Measurements from ENCODE around the gene TMEM44. TPM values are rescaled to one million over a fixed set of nuclear protein-coding genes. Genes with fewer than 3 reads are reported as not detected.
A peak's percentile ranks its signal among the peaks of the same experiment; 100 is the strongest.

TMEM44 gene
- total RNA-seq, 1 donor from 2014 or later: 10.4 TPM

DNA sequence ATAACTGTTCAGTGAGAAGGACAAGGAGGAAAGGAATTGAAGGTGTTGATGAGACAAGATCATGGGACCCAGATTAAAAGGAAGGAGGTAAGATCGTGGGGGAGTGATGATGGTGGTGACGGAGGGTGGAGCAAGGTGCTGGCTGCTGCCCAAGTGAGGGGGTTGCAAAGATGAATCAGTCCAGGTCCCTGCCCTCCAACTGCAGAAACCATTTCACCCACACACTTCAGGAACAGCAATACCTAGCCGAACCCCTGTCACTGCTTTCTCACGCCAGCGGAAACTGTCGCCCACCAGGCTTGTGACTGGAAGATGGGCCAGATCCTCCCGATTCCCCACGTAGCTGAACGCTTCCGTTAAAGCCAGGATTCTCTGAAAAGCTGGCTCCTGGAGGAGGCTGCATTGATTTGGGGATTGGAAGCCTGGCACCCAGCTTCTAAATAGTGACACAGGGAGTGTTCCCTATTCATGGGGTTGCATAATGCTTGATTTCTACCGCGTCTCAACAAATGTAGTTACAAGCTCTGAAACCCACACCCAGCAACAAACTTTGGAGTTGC, 41.9 kb upstream of the TMEM44 start:
- H3K4me1 Mint-ChIP-seq: peaks cover 9% of the 10 kb centered on the region
- Histone ChIP-seq H3K9me3 (ENCODE audit: low read depth) (no peaks in the 10 kb centered on the region), H3K4me1 (peaks cover 7% of the 10 kb centered on the region), H3K4me3 (no peak overlapping the region), H3K79me2 (ENCODE audit: low read depth) (peaks cover 18% of the 10 kb centered on the region), H4K20me1 (ENCODE audit: low read depth) (no peaks in the 10 kb centered on the region), H3K27me3 (peaks cover 40% of the 10 kb centered on the region), H3K36me3 (no peaks in the 10 kb centered on the region), H3K4me2 (no peak overlapping the region), H3F3A (ENCODE audit: low read depth) (peaks cover 5% of the 10 kb centered on the region), H3K9ac (no peak overlapping the region), H2AFZ (replicated peaks) (peak overlapping the region; percentile 61), H3K27ac (no peak overlapping the region)
- peaks cover 17% of the 10 kb centered on the region for H3K27me3 Mint-ChIP-seq (ENCODE audit: insufficient read depth, low read depth)
- no peak for DNase-seq (ENCODE audit: low spot score)
- H3K27ac Mint-ChIP-seq: no peak overlapping the region
- H3K9me3 Mint-ChIP-seq: no peaks in the 10 kb centered on the region
- peak overlapping the region; percentile 21 for H3K4me3 Mint-ChIP-seq
- no peak for TF ChIP-seq EZH2 (IDR thresholded peaks at IDR 0.05)
- no peak for TF ChIP-seq EZH2phosphoT487 (IDR thresholded peaks at IDR 0.05)
- TF ChIP-seq, protein P1, sequence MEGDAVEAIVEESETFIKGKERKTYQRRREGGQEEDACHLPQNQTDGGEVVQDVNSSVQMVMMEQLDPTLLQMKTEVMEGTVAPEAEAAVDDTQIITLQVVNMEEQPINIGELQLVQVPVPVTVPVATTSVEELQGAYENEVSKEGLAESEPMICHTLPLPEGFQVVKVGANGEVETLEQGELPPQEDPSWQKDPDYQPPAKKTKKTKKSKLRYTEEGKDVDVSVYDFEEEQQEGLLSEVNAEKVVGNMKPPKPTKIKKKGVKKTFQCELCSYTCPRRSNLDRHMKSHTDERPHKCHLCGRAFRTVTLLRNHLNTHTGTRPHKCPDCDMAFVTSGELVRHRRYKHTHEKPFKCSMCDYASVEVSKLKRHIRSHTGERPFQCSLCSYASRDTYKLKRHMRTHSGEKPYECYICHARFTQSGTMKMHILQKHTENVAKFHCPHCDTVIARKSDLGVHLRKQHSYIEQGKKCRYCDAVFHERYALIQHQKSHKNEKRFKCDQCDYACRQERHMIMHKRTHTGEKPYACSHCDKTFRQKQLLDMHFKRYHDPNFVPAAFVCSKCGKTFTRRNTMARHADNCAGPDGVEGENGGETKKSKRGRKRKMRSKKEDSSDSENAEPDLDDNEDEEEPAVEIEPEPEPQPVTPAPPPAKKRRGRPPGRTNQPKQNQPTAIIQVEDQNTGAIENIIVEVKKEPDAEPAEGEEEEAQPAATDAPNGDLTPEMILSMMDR (IDR thresholded peaks at IDR 0.05): no peak
- no peaks in the 10 kb centered on the region for H3K36me3 Mint-ChIP-seq

DNA sequence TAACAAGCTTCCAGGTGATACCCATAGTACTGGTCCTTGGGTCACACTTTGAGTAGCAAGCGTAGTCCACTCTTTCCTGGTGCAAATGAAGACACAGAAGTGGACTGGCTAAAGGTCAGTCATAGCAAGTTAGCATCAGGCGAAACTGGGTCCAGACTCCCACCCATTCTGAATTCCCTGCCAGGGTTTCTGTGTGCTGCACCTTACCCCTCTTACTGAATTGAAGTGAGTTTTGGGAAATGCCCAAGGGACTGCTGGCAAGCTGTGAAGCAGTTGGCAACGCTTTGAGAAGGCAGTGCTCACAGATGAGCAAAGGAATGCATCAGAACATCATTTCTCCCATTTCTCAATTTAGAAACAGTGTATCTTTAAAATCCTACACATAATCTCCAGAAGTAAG, 40.5 kb upstream of the TMEM44 start:
- Histone ChIP-seq H3K36me3 (no peaks in the 10 kb centered on the region), H4K20me1 (ENCODE audit: low read depth) (no peaks in the 10 kb centered on the region), H3K4me2 (no peak overlapping the region), H3K27me3 (peaks cover 40% of the 10 kb centered on the region), H3K4me3 (no peak overlapping the region), H3K79me2 (ENCODE audit: low read depth) (peaks cover 32% of the 10 kb centered on the region), H3F3A (ENCODE audit: low read depth) (peaks cover 5% of the 10 kb centered on the region), H3K4me1 (peaks cover 7% of the 10 kb centered on the region), H2AFZ (replicated peaks) (no peak overlapping the region), H3K27ac (no peak overlapping the region), H3K9ac (no peak overlapping the region), H3K9me3 (ENCODE audit: low read depth) (no peaks in the 10 kb centered on the region)
- Mint-ChIP-seq H3K4me1 (peaks cover 9% of the 10 kb centered on the region), H3K9me3 (no peaks in the 10 kb centered on the region), H3K4me3 (peak overlapping the region; percentile 63), H3K27ac (no peak overlapping the region), H3K27me3 (ENCODE audit: insufficient read depth, low read depth) (peaks cover 14% of the 10 kb centered on the region), H3K36me3 (no peaks in the 10 kb centered on the region)
- no peak for DNase-seq (ENCODE audit: low spot score)
- TF ChIP-seq EZH2 (IDR thresholded peaks at IDR 0.05): no peak
- TF ChIP-seq EZH2phosphoT487 (IDR thresholded peaks at IDR 0.05): no peak

- peak overlapping the region; percentile 99 for H2AFZ ChIP-seq (replicated peaks)
These were observed 39.7 kb upstream of the TMEM44 start for GRCh38 chr3:194672876-194673275.

More at GRCh38 chr3:194672876-194673275, 39.7 kb upstream of the TMEM44 start:
- Mint-ChIP-seq H3K36me3 (no peaks in the 10 kb centered on the region), H3K4me3 (peak overlapping the region; percentile 99), H3K27me3 (ENCODE audit: insufficient read depth, low read depth) (peaks cover 12% of the 10 kb centered on the region), H3K4me1 (peaks cover 9% of the 10 kb centered on the region), H3K27ac (no peak overlapping the region), H3K9me3 (no peaks in the 10 kb centered on the region)
- no peaks in the 10 kb centered on the region for H4K20me1 ChIP-seq (ENCODE audit: low read depth)
- peaks cover 40% of the 10 kb centered on the region for H3K27me3 ChIP-seq
- H3K27ac ChIP-seq: no peak overlapping the region
- H3K9me3 ChIP-seq (ENCODE audit: low read depth): no peaks in the 10 kb centered on the region
- H3K36me3 ChIP-seq: no peaks in the 10 kb centered on the region
- H3K79me2 ChIP-seq (ENCODE audit: low read depth): peaks cover 41% of the 10 kb centered on the region
- TF ChIP-seq, protein P1 (IDR thresholded peaks at IDR 0.05): no peak
- TF ChIP-seq EZH2 (IDR thresholded peaks at IDR 0.05) (no peak), EZH2phosphoT487 (IDR thresholded peaks at IDR 0.05) (no peak)
- H3F3A ChIP-seq (ENCODE audit: low read depth): peaks cover 5% of the 10 kb centered on the region
- H3K4me2 ChIP-seq: peak overlapping the region; percentile 80
- peak overlapping the region; percentile 78 for H3K4me3 ChIP-seq
- DNase-seq (ENCODE audit: low spot score): peak; percentile 16
- no peak overlapping the region for H3K9ac ChIP-seq
- peaks cover 7% of the 10 kb centered on the region for H3K4me1 ChIP-seq
